HUDEP-2 (cell line): ENCODE data around the gene ZNF787.

Experiments used
- DNase-seq, 76 experiments: peaks; one replicate each; lab custom pipeline; 2025; ENCODE audit not compliant: unreplicated experiment in 76 of 76; lab: John Stamatoyannopoulos, UW

The ZNF787 gene

GRCh38 chr19:56091751-56092546, 29.1 kb downstream of the ZNF787 start:
- DNase-seq: no peak

GRCh38 chr19:56091066-56091490, 30.0 kb downstream of the ZNF787 start:
- no peak for DNase-seq

- no peak for DNase-seq
These were observed 31.8 kb downstream of the ZNF787 start for GRCh38 chr19:56089344-56089743.

GRCh38 chr19:56088497-56089215, 32.4 kb downstream of the ZNF787 start:
- DNase-seq: no peak

GRCh38 chr19:56087647-56088496, 33.2 kb downstream of the ZNF787 start:
- no peak for DNase-seq

- no peak for DNase-seq
These were observed 34.2 kb downstream of the ZNF787 start for GRCh38 chr19:56086671-56087430.

- DNase-seq: no peak
These were observed 35.4 kb downstream of the ZNF787 start for GRCh38 chr19:56085571-56086275.

- no peak for DNase-seq
These were observed 36.1 kb downstream of the ZNF787 start for GRCh38 chr19:56084835-56085536.

GRCh38 chr19:56083668-56084067, 37.4 kb downstream of the ZNF787 start:
- DNase-seq: no peak

- peak in 68 of 76 experiments; percentile 15 to 89 (median 70) for DNase-seq
These were observed 40.3 kb downstream of the ZNF787 start for GRCh38 chr19:56080669-56081401.

GRCh38 chr19:56079609-56080008, 41.5 kb downstream of the ZNF787 start:
- DNase-seq: no peak

GRCh38 chr19:56076498-56076897, 44.6 kb downstream of the ZNF787 start:
- DNase-seq: peak in 49 of 76 experiments; percentile 6 to 75 (median 42)

GRCh38 chr19:56071151-56071550, 49.9 kb downstream of the ZNF787 start:
- peak in 11 of 76 experiments; percentile 6 to 50 (median 19) for DNase-seq

GRCh38 chr19:56069642-56070041, 51.5 kb downstream of the ZNF787 start:
- no peak for DNase-seq

GRCh38 chr19:56066152-56067023, 54.7 kb downstream of the ZNF787 start:
- DNase-seq: peak in 48 of 76 experiments; percentile 7 to 64 (median 42)

- no peak for DNase-seq
These were observed 67.5 kb downstream of the ZNF787 start for GRCh38 chr19:56053596-56053995.
